HG03457 (cell line): ENCODE data around the gene CCDC190.
"Not testable (repeated sequence)": the region's sequence is repeated elsewhere in the genome, so short reads cannot be mapped to it uniquely, and the experiment has no call there.

Source experiments
- ATAC-seq: cut with Tn5 transposase; IDR thresholded peaks from one replicate; pipeline ENCODE4 v1.9.1; 2021; ENCODE audit warnings: moderate number of reproducible peaks; ENCODE audit not compliant: unreplicated experiment

The CCDC190 gene

GRCh38 chr1:162861101-162861500, at the start of gene CCDC190:
Gene CCDC190 (minus strand): TSS chr1:162861175. CDS start chr1:162859646, 1,529 bp downstream.
- no peak for ATAC-seq

GRCh38 chr1:162910161-162910560, 49.2 kb upstream of the CCDC190 start:
- no peak for ATAC-seq

GRCh38 chr1:162908780-162909179, 47.8 kb upstream of the CCDC190 start:
- no peak for ATAC-seq

- no peak for ATAC-seq
Observed at GRCh38 chr1:162908236-162908635, 47.3 kb upstream of the CCDC190 start.

GRCh38 chr1:162906485-162906884, 45.5 kb upstream of the CCDC190 start:
- ATAC-seq = no peak

- no peak for ATAC-seq
Observed at GRCh38 chr1:162905174-162906158, 44.5 kb upstream of the CCDC190 start.

- no peak for ATAC-seq
Observed at GRCh38 chr1:162904579-162904978, 43.6 kb upstream of the CCDC190 start.

- ATAC-seq = no peak
Observed at GRCh38 chr1:162904023-162904422, 43.0 kb upstream of the CCDC190 start.

GRCh38 chr1:162903246-162903645, 42.3 kb upstream of the CCDC190 start:
- no peak for ATAC-seq

GRCh38 chr1:162902416-162902815, 41.4 kb upstream of the CCDC190 start:
- ATAC-seq = no peak

- ATAC-seq = no peak
Observed at GRCh38 chr1:162901243-162901642, 40.3 kb upstream of the CCDC190 start.

GRCh38 chr1:162899422-162900146, 38.6 kb upstream of the CCDC190 start:
- ATAC-seq = no peak

GRCh38 chr1:162893612-162893908, 32.6 kb upstream of the CCDC190 start:
- ATAC-seq = no peak

- ATAC-seq = no peak
Observed at GRCh38 chr1:162892906-162893611, 32.1 kb upstream of the CCDC190 start.

- no peak for ATAC-seq
Observed at GRCh38 chr1:162889989-162890388, 29.0 kb upstream of the CCDC190 start.

- no peak for ATAC-seq
Observed at GRCh38 chr1:162886705-162887104, 25.7 kb upstream of the CCDC190 start.

GRCh38 chr1:162885265-162885664, 24.3 kb upstream of the CCDC190 start:
- ATAC-seq = no peak

- ATAC-seq = no peak
Observed at GRCh38 chr1:162884831-162885230, 23.9 kb upstream of the CCDC190 start.

- ATAC-seq = no peak
Observed at GRCh38 chr1:162882248-162882674, 21.3 kb upstream of the CCDC190 start.

- no peak for ATAC-seq
Observed at GRCh38 chr1:162881590-162881989, 20.6 kb upstream of the CCDC190 start.

GRCh38 chr1:162880617-162881016, 19.6 kb upstream of the CCDC190 start:
- not testable (repeated sequence) for ATAC-seq
